Upper lobe of left lung (tissue), 6 donors: ENCODE data around the gene DCAF12L2. TPM values are rescaled to one million over a fixed set of nuclear protein-coding genes. Genes with fewer than 3 reads are reported as not detected.

Experiments
- ATAC-seq, 2 donors: fragments of 200-7000 bp; cut with Tn5 transposase; one replicate each; pipeline ENCODE4 v1.9.1; 2022; ENCODE audit warnings: mild to moderate bottlenecking in 2 of 2, moderate library complexity in 2 of 2; ENCODE audit not compliant: low FRiP score in 2 of 2
- DNase-seq, 2 donors: peaks; one replicate each; pipeline ENCODE4 v3.0.0-alpha.2; 2019 to 2020
- H3K27ac ChIP-seq, 4 donors: fragments of 200-600 bp; sonication (generic); one replicate each; pipeline ENCODE4 v1.5.1; 2016 to 2019
- H3K27me3 ChIP-seq, 4 donors: fragments of 200-600 bp; sonication (generic); one replicate each; pipeline ENCODE4 v1.5.1; 2017 to 2019
- H3K36me3 ChIP-seq, 4 donors: fragments of 200-600 bp; sonication (generic); one replicate each; pipeline ENCODE4 v1.5.1; 2016 to 2019
- H3K4me1 ChIP-seq, 4 donors: fragments of 200-600 bp; sonication (generic); one replicate each; pipeline ENCODE4 v1.5.1; 2018 to 2019
- H3K4me3 ChIP-seq, 4 donors: fragments of 200-600 bp; sonication (generic); one replicate each; pipeline ENCODE4 v1.5.1; 2017 to 2019; ENCODE audit warnings: mild to moderate bottlenecking in 2 of 4, moderate library complexity in 1 of 4
- H3K9me3 ChIP-seq, 4 donors: fragments of 200-600 bp; sonication (generic); one replicate each; pipeline ENCODE4 v1.5.1; 2018 to 2019
- EP300 ChIP-seq, 4 donors: sonication (generic); formaldehyde crosslinking; IDR thresholded peaks; one replicate each; pipeline ENCODE4 v1.5.1; 2017; ENCODE audit warnings: antibody characterized with exemption in 4 of 4, control low read depth in 2 of 4
- POLR2A ChIP-seq, 4 donors: fragments of 450-650 bp; IDR thresholded peaks; one replicate each; pipeline ENCODE4 v1.5.1; 2016 to 2017; ENCODE audit warnings: antibody characterized with exemption in 4 of 4, mild to moderate bottlenecking in 2 of 4
- POLR2AphosphoS5 ChIP-seq, 2 donors: sonication (generic); formaldehyde crosslinking; IDR thresholded peaks; one replicate each; pipeline ENCODE4 v1.5.1; 2017; ENCODE audit warnings: antibody characterized with exemption in 2 of 2
- WGBS, 2 donors: methylation state at CpG; one replicate each; pipeline ENCODE4 v1.1.5; 2017 to 2018; 5-methylcytosine and 5-hydroxymethylcytosine counted together
- total RNA-seq, 6 donors: library from RNA; depleted of rRNA in 4 of 6; stranded (reverse); fragments of >200 nt in 4 of 6; gene quantifications; one replicate each; pipeline versions ENCODE4 v1.1.0 to v1.2.1, GENCODE V29; 2016 to 2021
- TF ChIP-seq, protein P1 (sequence below), 6 experiments: fragments of 450-650 bp in 4 of 6; fragments of 200-600 bp in 2 of 6; sonication (generic) in 2 of 6; IDR thresholded peaks; one replicate each; pipeline ENCODE4 v1.5.1; 2016 to 2019; ENCODE audit warnings: antibody characterized with exemption in 6 of 6
- donor health status: DM: no; HTN: no; CAD: no; lungs with moderate emphysema.
- donor health status: DM: no; HTN: yes; CAD: no; lungs with severe emphysema.

Gene DCAF12L2
- total RNA-seq, 6 donors from 2014 or later: 0.10 TPM; not detected in 5

- WGBS, 2 donors: 79% methylated on average over 24 of the region's 24 CpGs; no CpG with 5 or more reads in 1 of the 2 donors
- no peaks in the 10 kb centered on the region for H3K9me3 ChIP-seq
- no peaks in the 10 kb centered on the region for H3K4me1 ChIP-seq
- peak overlapping the region in 1 of 4 donors; percentile 2 for H3K4me3 ChIP-seq
- ATAC-seq (peak in 1 of 2 donors; percentile 24), DNase-seq (peak in 1 of 2 donors; percentile 37)
- TF ChIP-seq, protein P1, sequence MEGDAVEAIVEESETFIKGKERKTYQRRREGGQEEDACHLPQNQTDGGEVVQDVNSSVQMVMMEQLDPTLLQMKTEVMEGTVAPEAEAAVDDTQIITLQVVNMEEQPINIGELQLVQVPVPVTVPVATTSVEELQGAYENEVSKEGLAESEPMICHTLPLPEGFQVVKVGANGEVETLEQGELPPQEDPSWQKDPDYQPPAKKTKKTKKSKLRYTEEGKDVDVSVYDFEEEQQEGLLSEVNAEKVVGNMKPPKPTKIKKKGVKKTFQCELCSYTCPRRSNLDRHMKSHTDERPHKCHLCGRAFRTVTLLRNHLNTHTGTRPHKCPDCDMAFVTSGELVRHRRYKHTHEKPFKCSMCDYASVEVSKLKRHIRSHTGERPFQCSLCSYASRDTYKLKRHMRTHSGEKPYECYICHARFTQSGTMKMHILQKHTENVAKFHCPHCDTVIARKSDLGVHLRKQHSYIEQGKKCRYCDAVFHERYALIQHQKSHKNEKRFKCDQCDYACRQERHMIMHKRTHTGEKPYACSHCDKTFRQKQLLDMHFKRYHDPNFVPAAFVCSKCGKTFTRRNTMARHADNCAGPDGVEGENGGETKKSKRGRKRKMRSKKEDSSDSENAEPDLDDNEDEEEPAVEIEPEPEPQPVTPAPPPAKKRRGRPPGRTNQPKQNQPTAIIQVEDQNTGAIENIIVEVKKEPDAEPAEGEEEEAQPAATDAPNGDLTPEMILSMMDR (IDR thresholded peaks at IDR 0.05): no peak
- TF ChIP-seq POLR2A (IDR thresholded peaks at IDR 0.05): no peak
- TF ChIP-seq EP300 (IDR thresholded peaks at IDR 0.05): no peak
- no peak for TF ChIP-seq POLR2AphosphoS5 (IDR thresholded peaks at IDR 0.05)
- no peaks in the 10 kb centered on the region for H3K36me3 ChIP-seq
- H3K27ac ChIP-seq: no peak overlapping the region
- no peaks in the 10 kb centered on the region for H3K27me3 ChIP-seq
Observed at GRCh38 chrX:126165401-126165720, 728 bp downstream of the DCAF12L2 start.

- no peak overlapping the region for H3K4me3 ChIP-seq
- no peaks in the 10 kb centered on the region for H3K36me3 ChIP-seq
- no peak overlapping the region for H3K27ac ChIP-seq
- no peaks in the 10 kb centered on the region for H3K4me1 ChIP-seq
- H3K27me3 ChIP-seq: no peaks in the 10 kb centered on the region
- WGBS, 2 donors: 89% methylated on average over 34 of the region's 37 CpGs; no CpG with 5 or more reads in 1 of the 2 donors
- ATAC-seq (peak in 1 of 2 donors; percentile 41), DNase-seq (peak in 1 of 2 donors; percentile 42)
- H3K9me3 ChIP-seq: no peaks in the 10 kb centered on the region
- TF ChIP-seq POLR2AphosphoS5 (IDR thresholded peaks at IDR 0.05) (no peak), EP300 (IDR thresholded peaks at IDR 0.05) (no peak), POLR2A (IDR thresholded peaks at IDR 0.05) (no peak)
- TF ChIP-seq, protein P1 (IDR thresholded peaks at IDR 0.05): no peak
Observed at GRCh38 chrX:126164689-126165400, 1.2 kb downstream of the DCAF12L2 start.

DNA sequence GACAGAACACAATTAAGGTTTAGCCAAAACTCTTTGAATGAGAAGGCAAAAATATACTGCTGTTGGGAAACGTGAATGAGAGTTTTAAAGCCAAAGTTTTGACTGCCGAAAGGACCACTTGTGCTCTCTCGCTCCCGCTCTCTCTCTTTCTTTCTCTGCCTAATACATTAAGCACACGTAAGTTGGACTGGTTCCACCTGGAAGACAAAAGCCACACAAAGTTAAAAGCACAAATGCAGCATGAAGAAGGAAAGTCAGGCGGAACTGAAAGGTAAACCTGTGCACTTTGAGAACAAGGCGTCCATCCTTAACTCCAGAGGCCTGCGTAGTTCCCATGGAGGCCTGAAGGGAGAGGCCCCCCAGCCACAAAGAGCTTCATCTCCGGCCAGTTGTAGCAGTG, 1.9 kb downstream of the DCAF12L2 start:
- TF ChIP-seq EP300 (IDR thresholded peaks at IDR 0.05): no peak
- no peak for TF ChIP-seq POLR2AphosphoS5 (IDR thresholded peaks at IDR 0.05)
- TF ChIP-seq, protein P1 (IDR thresholded peaks at IDR 0.05): no peak
- no peak for TF ChIP-seq POLR2A (IDR thresholded peaks at IDR 0.05)
- WGBS, 2 donors: 79 to 85% methylated on average over 8 to 9 of the region's 9 CpGs
- no peaks in the 10 kb centered on the region for H3K4me1 ChIP-seq
- no peaks in the 10 kb centered on the region for H3K36me3 ChIP-seq
- ATAC-seq (no peak), DNase-seq (no peak)
- H3K27ac ChIP-seq: no peak overlapping the region
- H3K9me3 ChIP-seq: no peaks in the 10 kb centered on the region
- no peaks in the 10 kb centered on the region for H3K27me3 ChIP-seq
- no peak overlapping the region for H3K4me3 ChIP-seq

- Histone ChIP-seq H3K27me3 (no peaks in the 10 kb centered on the region), H3K4me3 (no peak overlapping the region), H3K9me3 (no peaks in the 10 kb centered on the region), H3K27ac (no peak overlapping the region), H3K4me1 (no peaks in the 10 kb centered on the region), H3K36me3 (no peaks in the 10 kb centered on the region)
- WGBS, 2 donors: 39 to 67% methylated on average over 2 of the region's 2 CpGs
- DNase-seq: no peak
- TF ChIP-seq POLR2A (IDR thresholded peaks at IDR 0.05) (no peak), POLR2AphosphoS5 (IDR thresholded peaks at IDR 0.05) (no peak), EP300 (IDR thresholded peaks at IDR 0.05) (no peak)
- TF ChIP-seq, protein P1 (IDR thresholded peaks at IDR 0.05): no peak
- ATAC-seq: no peak
Observed at GRCh38 chrX:126141014-126141413, 25.1 kb downstream of the DCAF12L2 start.

- no peak overlapping the region for H3K4me3 ChIP-seq
- DNase-seq (no peak), ATAC-seq (no peak)
- WGBS, 2 donors: 71% methylated on average over 1 of the region's 1 CpG; no CpG with 5 or more reads in 1 of the 2 donors
- H3K9me3 ChIP-seq: no peaks in the 10 kb centered on the region
- no peaks in the 10 kb centered on the region for H3K27me3 ChIP-seq
- no peaks in the 10 kb centered on the region for H3K4me1 ChIP-seq
- TF ChIP-seq, protein P1 (IDR thresholded peaks at IDR 0.05): no peak
- TF ChIP-seq EP300 (IDR thresholded peaks at IDR 0.05): no peak
- TF ChIP-seq POLR2A (IDR thresholded peaks at IDR 0.05): no peak
- TF ChIP-seq POLR2AphosphoS5 (IDR thresholded peaks at IDR 0.05): no peak
- no peaks in the 10 kb centered on the region for H3K36me3 ChIP-seq
- H3K27ac ChIP-seq: no peak overlapping the region
Observed at GRCh38 chrX:126137899-126138298, 28.2 kb downstream of the DCAF12L2 start.
